ENCODE results near the gene NFIX.

NFIX gene

GRCh38 chr19:13095934-13096927 is 101.0 kb downstream of the NFIX start:
- DNase-seq, result no peak

GRCh38 chr19:13097033-13097462 is 101.8 kb downstream of the NFIX start:
- DNase-seq, result no peak

- DNase-seq, result no peak
Observed at GRCh38 chr19:13097463-13098258, 102.4 kb downstream of the NFIX start.

GRCh38 chr19:13098277-13099072 is 103.2 kb downstream of the NFIX start:
- DNase-seq, result peak; percentile 32

GRCh38 chr19:13099073-13099999 is 104.1 kb downstream of the NFIX start:
- no peak for DNase-seq

- DNase-seq, result no peak
Observed at GRCh38 chr19:13100031-13100588, 104.8 kb downstream of the NFIX start.

- no peak for DNase-seq
Observed at GRCh38 chr19:13100841-13101589, 105.7 kb downstream of the NFIX start.

GRCh38 chr19:13101590-13102415 is 106.5 kb downstream of the NFIX start:
- no peak for DNase-seq

GRCh38 chr19:13102416-13102665 is 107.1 kb downstream of the NFIX start:
- no peak for DNase-seq

- no peak for DNase-seq
Observed at GRCh38 chr19:13102666-13103580, 107.6 kb downstream of the NFIX start, which contains the start of gene LYL1. TSS of gene LYL1 (minus strand) at chr19:13102858. CDS start at chr19:13101171, 1,687 bp downstream.

GRCh38 chr19:13103581-13104359 is 108.5 kb downstream of the NFIX start:
- DNase-seq, result no peak

- DNase-seq, result no peak
Observed at GRCh38 chr19:13104360-13104847, 109.1 kb downstream of the NFIX start.

- no peak for DNase-seq
Observed at GRCh38 chr19:13104848-13105711, 109.8 kb downstream of the NFIX start.

- no peak for DNase-seq
Observed at GRCh38 chr19:13109361-13110098, 114.3 kb downstream of the NFIX start.

GRCh38 chr19:13110099-13110610 is 114.9 kb downstream of the NFIX start:
- no peak for DNase-seq

GRCh38 chr19:13112555-13112954 is 117.3 kb downstream of the NFIX start:
- no peak for DNase-seq

Measured in NCI-H2171 (cell line).